Glutamatergic neuron (in vitro differentiated cells): Measurements from ENCODE around the gene PHB1. TPM values are rescaled to one million over a fixed set of nuclear protein-coding genes. Genes with fewer than 3 reads are reported as not detected.

Experiments used
- DNase-seq: peaks from one replicate; pipeline ENCODE4 v3.0.0; 2022
- H3K27ac Mint-ChIP-seq: one replicate; pipeline ENCODE4 v1.8.0; 2020; ENCODE audit warnings: mild to moderate bottlenecking, mixed read lengths, inconsistent platforms; ENCODE audit not compliant: unreplicated experiment
- H3K27me3 Mint-ChIP-seq: one replicate; pipeline ENCODE4 v1.8.0; 2020; ENCODE audit warnings: mild to moderate bottlenecking, moderate library complexity, mixed read lengths, inconsistent platforms; ENCODE audit not compliant: unreplicated experiment
- H3K36me3 Mint-ChIP-seq: one replicate; pipeline ENCODE4 v1.8.0; 2020; ENCODE audit warnings: mild to moderate bottlenecking, mixed read lengths, inconsistent platforms; ENCODE audit not compliant: unreplicated experiment
- H3K4me1 Mint-ChIP-seq: one replicate; pipeline ENCODE4 v1.8.0; 2020; ENCODE audit warnings: mild to moderate bottlenecking, low read depth, mixed read lengths, inconsistent platforms; ENCODE audit not compliant: unreplicated experiment
- H3K4me3 Mint-ChIP-seq: one replicate; pipeline ENCODE4 v1.8.0; 2020; ENCODE audit warnings: mild to moderate bottlenecking, mixed read lengths, inconsistent platforms; ENCODE audit not compliant: unreplicated experiment
- H3K9me3 Mint-ChIP-seq: one replicate; pipeline ENCODE4 v1.8.0; 2020; ENCODE audit warnings: mild to moderate bottlenecking, moderate library complexity, mixed read lengths, inconsistent platforms; ENCODE audit not compliant: unreplicated experiment
- total RNA-seq: library from RNA; stranded (reverse); fragmentation: NEBNext Ultra II Directional; extraction: Animal tissue kit (Norgen Biotek cat#: 25700); gene quantifications from one replicate; pipeline ENCODE4 v1.2.1, GENCODE V29; 2021; ENCODE audit not compliant: unreplicated experiment
- TF ChIP-seq, protein P1 (sequence below): fragments of 200-600 bp; sonication (generic); IDR thresholded peaks from one replicate; pipeline ENCODE4 v1.5.0; 2021; ENCODE audit not compliant: partially characterized antibody, unreplicated experiment

PHB1 gene
- total RNA-seq, 1 donor from 2014 or later: 134 TPM

DNA sequence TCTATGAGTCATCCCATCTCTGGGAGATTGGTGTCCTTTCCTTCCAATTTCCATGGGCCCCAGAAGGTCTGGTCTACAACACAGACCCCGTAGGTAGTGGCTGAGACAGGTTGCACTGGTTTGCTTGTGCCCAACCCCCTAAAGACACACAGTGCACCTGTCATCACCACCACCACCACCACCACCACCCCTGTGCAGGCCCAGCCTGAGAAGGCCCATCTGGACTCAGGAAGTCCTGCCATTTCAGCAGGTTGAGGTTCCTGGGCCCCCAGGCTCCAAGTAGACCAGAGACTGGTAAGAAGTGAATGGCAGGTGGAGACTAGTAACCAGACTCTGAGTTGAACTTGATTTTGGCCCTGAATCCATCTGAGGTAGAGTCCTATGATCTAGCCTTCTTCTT, 25.9 kb upstream of the PHB1 start:
- H3K27ac Mint-ChIP-seq: no peak overlapping the region
- peaks cover 6% of the 10 kb centered on the region for H3K4me1 Mint-ChIP-seq
- H3K9me3 Mint-ChIP-seq: peaks cover 3% of the 10 kb centered on the region
- TF ChIP-seq, protein P1, sequence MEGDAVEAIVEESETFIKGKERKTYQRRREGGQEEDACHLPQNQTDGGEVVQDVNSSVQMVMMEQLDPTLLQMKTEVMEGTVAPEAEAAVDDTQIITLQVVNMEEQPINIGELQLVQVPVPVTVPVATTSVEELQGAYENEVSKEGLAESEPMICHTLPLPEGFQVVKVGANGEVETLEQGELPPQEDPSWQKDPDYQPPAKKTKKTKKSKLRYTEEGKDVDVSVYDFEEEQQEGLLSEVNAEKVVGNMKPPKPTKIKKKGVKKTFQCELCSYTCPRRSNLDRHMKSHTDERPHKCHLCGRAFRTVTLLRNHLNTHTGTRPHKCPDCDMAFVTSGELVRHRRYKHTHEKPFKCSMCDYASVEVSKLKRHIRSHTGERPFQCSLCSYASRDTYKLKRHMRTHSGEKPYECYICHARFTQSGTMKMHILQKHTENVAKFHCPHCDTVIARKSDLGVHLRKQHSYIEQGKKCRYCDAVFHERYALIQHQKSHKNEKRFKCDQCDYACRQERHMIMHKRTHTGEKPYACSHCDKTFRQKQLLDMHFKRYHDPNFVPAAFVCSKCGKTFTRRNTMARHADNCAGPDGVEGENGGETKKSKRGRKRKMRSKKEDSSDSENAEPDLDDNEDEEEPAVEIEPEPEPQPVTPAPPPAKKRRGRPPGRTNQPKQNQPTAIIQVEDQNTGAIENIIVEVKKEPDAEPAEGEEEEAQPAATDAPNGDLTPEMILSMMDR: no peak
- no peak for DNase-seq
- H3K36me3 Mint-ChIP-seq: no peaks in the 10 kb centered on the region
- no peak overlapping the region for H3K4me3 Mint-ChIP-seq
- H3K27me3 Mint-ChIP-seq: peaks cover 13% of the 10 kb centered on the region

DNA sequence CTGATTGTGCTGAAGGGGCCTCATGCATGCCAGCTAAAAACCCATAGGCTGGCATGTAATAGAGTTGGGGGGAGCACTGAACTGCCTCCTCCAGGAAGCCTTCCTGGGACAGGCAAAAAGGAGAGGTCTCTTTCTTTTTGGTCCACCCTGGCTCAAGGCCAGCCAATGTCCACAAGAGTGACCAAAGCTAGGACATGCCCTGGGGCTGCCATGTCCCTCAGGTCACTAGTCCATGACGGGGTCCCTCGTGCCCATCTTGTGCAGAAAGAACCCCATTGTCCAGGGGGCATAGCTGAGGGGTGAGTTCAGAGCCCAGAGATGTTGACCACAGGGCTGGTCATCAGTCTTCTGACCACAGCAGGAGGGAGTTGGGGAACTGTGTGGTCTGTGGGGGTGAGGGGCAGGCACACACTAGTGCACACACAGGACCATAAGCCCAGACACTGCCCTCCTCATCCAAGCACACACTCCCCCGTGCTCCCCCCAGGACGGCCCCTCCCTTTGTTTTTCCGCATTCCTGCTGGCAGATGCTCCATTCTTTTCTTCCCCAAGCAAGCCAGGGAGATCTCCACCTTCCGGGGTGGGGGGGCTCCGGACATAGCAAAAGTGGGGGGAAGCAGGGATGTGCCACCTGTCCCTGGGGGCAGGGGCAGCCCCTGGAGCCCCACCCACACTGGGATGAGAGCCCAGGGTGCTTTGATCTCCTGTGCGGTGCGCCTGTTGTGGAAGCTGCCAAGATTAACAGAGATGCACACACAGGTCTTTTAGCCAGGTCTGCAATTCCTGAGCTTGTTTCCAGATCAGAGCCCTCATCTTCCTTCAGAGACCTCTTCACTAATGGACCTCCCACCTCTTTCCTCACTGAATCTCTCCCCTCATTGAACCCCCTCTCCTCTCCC, 25.2 kb upstream of the PHB1 start:
- H3K4me1 Mint-ChIP-seq: peaks cover 6% of the 10 kb centered on the region
- no peak overlapping the region for H3K27ac Mint-ChIP-seq
- H3K36me3 Mint-ChIP-seq: no peaks in the 10 kb centered on the region
- DNase-seq: no peak
- H3K27me3 Mint-ChIP-seq: peaks cover 13% of the 10 kb centered on the region
- H3K9me3 Mint-ChIP-seq: peaks cover 3% of the 10 kb centered on the region
- peak overlapping the region; percentile 71 for H3K4me3 Mint-ChIP-seq
- TF ChIP-seq, protein P1: no peak

GRCh38 chr17:49439305-49439672, 24.6 kb upstream of the PHB1 start:
- peaks cover 6% of the 10 kb centered on the region for H3K4me1 Mint-ChIP-seq
- H3K27me3 Mint-ChIP-seq: peaks cover 13% of the 10 kb centered on the region
- H3K9me3 Mint-ChIP-seq: peaks cover 3% of the 10 kb centered on the region
- TF ChIP-seq, protein P1: no peak
- no peak for DNase-seq
- no peak overlapping the region for H3K27ac Mint-ChIP-seq
- H3K4me3 Mint-ChIP-seq: peak overlapping the region; percentile 71
- no peaks in the 10 kb centered on the region for H3K36me3 Mint-ChIP-seq

GRCh38 chr17:49438436-49439278, 24.0 kb upstream of the PHB1 start:
- Mint-ChIP-seq H3K27ac (no peak overlapping the region), H3K4me3 (peak overlapping the region; percentile 71), H3K27me3 (peaks cover 13% of the 10 kb centered on the region), H3K4me1 (peaks cover 6% of the 10 kb centered on the region), H3K36me3 (no peaks in the 10 kb centered on the region), H3K9me3 (peaks cover 3% of the 10 kb centered on the region)
- DNase-seq: peak; percentile 59
- TF ChIP-seq, protein P1: no peak
